Fibroblast of villous mesenchyme (primary cell): Measurements from ENCODE around the gene RILP. TPM values are rescaled to one million over a fixed set of nuclear protein-coding genes. Genes with fewer than 3 reads are reported as not detected.

Experiments used
- DNase-seq: peaks from one replicate; pipeline ENCODE4 v3.0.0-alpha.2; 2010; ENCODE audit warnings: low read depth
- H3K4me3 ChIP-seq: 2 replicates; pipeline ENCODE4 v1.5.1; 2011; ENCODE audit warnings: low read depth, mild to moderate bottlenecking, low read length
- CTCF ChIP-seq: IDR thresholded peaks from 2 replicates; pipeline ENCODE4 v1.5.1; 2012; ENCODE audit warnings: low read depth, mild to moderate bottlenecking, low read length; ENCODE audit not compliant: insufficient read depth
- total RNA-seq: library from RNA; depleted of rRNA; stranded (reverse); fragments of >200 nt; gene quantifications from 2 replicates; pipeline ENCODE4 v1.2.3, GENCODE V29; 2012

Gene RILP
- total RNA-seq, 1 donor: 9.1 TPM

GRCh38 chr17:1646199-1646875 lies 3.3 kb downstream of the RILP start:
- no peak overlapping the region for H3K4me3 ChIP-seq
- DNase-seq: no peak
- no peak for TF ChIP-seq CTCF

GRCh38 chr17:1645207-1646171 lies 4.2 kb downstream of the RILP start, which contains the start of gene SCARF1:
TSS of gene SCARF1 (minus strand) at chr17:1645732. CDS start at chr17:1645697, 35 bp downstream.
- no peak for TF ChIP-seq CTCF
- no peak within 1 kb of the TSS for H3K4me3 ChIP-seq
- no peak for DNase-seq

- DNase-seq: peak; percentile 20
- TF ChIP-seq CTCF: no peak
- no peak overlapping the region for H3K4me3 ChIP-seq
Observed at GRCh38 chr17:1644493-1645206, 5.0 kb downstream of the RILP start.

- no peak for TF ChIP-seq CTCF
- DNase-seq: no peak
- no peak overlapping the region for H3K4me3 ChIP-seq
Observed at GRCh38 chr17:1643999-1644492, 5.6 kb downstream of the RILP start.

- DNase-seq: no peak
- H3K4me3 ChIP-seq: peak overlapping the region; percentile 46
- TF ChIP-seq CTCF: peak; percentile 11
Observed at GRCh38 chr17:1643293-1643998, 6.2 kb downstream of the RILP start.

GRCh38 chr17:1641065-1641403 lies 8.6 kb downstream of the RILP start:
- no peak overlapping the region for H3K4me3 ChIP-seq
- DNase-seq: no peak

More at GRCh38 chr17:1641065-1641403, 8.6 kb downstream of the RILP start:
- TF ChIP-seq CTCF: no peak
